GM18870 (cell line): Measurements from ENCODE around the gene KCNJ5.
"Not testable (repeated sequence)": the region's sequence is repeated elsewhere in the genome, so short reads cannot be mapped to it uniquely, and the experiment has no call there.

Experiments
- ATAC-seq: cut with Tn5 transposase; IDR thresholded peaks from one replicate; pipeline ENCODE4 v1.9.1; 2021; ENCODE audit warnings: moderate library complexity; ENCODE audit not compliant: unreplicated experiment

KCNJ5 gene

GRCh38 chr11:128909438-128910125 lies 18.4 kb downstream of the KCNJ5 start:
- ATAC-seq = no peak

DNA sequence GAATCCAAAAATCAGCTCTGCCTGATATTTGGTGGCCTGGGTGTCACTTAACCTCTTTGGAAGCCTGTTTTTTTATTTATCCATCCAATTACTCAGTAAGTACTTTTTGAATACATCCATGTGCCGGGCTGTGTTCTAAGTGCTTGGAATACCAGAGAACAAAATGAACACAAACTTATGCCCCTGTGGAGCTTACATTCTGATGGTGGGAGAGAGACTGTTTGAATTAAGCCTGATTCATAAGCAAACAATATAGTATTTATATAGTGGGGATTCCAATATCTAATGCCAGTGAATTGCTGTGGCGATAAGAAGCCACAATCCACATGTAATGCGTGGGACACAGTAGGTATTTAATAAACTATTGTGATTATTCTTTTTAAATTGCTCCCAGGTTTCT lies 19.4 kb downstream of the KCNJ5 start:
- no peak for ATAC-seq

GRCh38 chr11:128911239-128911638 lies 20.1 kb downstream of the KCNJ5 start:
- ATAC-seq = no peak

DNA sequence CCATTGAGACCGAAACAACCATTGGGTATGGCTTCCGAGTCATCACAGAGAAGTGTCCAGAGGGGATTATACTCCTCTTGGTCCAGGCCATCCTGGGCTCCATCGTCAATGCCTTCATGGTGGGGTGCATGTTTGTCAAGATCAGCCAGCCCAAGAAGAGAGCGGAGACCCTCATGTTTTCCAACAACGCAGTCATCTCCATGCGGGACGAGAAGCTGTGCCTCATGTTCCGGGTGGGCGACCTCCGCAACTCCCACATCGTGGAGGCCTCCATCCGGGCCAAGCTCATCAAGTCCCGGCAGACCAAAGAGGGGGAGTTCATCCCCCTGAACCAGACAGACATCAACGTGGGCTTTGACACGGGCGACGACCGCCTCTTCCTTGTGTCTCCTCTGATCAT lies 20.5 kb downstream of the KCNJ5 start:
- no peak for ATAC-seq

GRCh38 chr11:128913806-128914205 lies 22.6 kb downstream of the KCNJ5 start:
- ATAC-seq = no peak

DNA sequence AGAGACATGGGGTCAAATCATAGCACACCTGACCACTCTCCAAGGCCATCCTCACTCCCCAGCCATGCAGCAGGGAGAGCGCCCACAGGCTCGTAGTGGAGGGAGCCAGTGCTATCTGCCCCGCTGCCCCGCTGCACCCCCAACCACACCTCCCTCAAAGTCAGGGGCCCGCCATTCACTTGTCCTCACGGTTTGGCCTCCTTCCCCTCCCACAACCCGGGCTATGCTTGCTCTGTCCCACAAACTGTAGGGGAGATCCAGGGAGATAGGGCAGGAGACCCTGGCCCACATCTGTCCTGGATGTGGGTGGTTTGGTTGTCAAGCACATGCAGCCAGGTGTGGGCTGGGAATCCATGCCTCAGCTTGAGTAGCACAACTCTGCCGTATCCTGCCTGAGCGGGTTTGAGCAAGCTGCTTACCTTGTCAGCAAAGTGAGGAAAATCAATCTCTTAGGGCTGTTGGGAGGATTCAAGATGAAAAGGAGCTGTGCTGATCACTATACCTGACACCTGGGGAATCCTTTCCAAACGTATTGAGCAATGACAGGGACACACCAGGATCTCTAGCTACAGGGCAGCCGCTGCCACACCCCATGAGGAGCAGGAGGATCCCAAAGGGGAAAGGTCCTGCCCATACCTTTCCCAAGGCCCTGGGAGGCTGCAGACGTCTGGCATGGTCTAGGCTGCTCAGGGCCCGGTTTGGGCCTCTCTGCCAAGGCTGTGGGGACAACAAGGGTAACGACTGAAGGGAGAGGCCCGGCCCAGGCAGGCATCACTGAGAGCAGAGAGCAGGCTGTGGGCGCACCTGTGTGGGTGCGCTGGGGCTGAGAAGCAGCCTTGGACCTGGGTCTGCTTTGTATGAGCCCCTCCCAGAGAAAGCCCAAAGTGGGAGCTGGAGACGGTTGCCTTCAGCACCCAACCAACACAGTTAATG lies 23.3 kb downstream of the KCNJ5 start:
- ATAC-seq = no peak

DNA sequence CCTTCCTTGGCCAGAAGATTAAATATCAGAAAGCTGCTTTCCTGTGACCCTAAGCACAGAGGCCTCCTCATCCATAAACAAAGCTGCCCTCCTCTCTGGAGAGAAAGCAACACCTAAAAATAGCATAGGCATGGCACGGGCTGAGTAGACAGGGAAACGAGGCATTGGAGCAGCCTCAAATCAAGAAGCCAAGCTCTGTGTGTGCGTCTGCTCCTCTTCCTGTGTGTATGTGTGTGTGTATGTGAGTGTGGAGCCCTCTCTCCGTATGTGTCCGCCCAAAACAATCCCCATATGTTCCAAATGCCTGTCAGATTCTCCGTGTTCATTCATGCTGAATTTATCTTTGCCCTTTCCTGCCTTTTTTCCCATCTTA lies 24.0 kb downstream of the KCNJ5 start:
- ATAC-seq = no peak

GRCh38 chr11:128916037-128916572 lies 24.9 kb downstream of the KCNJ5 start:
- ATAC-seq = no peak

- ATAC-seq = no peak
Observed at GRCh38 chr11:128916681-128917080, 25.5 kb downstream of the KCNJ5 start.

DNA sequence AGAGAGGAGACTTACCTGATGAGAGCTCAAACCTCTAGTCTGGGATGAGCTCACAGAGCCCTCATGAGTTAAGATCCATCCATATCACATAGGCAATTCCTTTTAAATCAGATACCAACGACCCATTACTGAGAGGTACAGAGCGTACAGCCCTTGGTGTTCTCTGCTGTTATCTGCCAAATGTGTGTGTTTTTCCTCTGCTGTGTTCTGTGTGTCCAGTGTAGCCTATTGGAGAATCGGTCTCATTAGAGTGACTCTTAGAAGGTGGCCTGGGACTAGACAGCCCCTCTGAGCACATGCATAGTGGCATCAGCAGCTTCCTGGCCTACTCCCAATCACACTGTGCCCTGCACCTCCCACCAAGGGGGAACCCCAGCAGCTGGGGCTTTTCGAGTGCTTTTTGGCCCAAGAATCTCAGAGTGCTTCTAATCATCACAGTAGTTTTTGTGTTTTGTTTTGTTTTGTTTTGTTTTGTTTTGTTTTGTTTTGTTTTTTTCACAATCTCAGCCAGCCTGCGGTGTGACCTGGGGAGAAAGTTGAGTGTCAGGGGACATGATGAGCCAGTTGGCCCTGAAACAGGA lies 26.1 kb downstream of the KCNJ5 start:
- ATAC-seq = no peak

- ATAC-seq = no peak
Observed at GRCh38 chr11:128919216-128919615, 28.1 kb downstream of the KCNJ5 start.

GRCh38 chr11:128919635-128920034 lies 28.5 kb downstream of the KCNJ5 start:
- not testable (repeated sequence) for ATAC-seq

GRCh38 chr11:128920666-128921065 lies 29.5 kb downstream of the KCNJ5 start:
- ATAC-seq = no peak

DNA sequence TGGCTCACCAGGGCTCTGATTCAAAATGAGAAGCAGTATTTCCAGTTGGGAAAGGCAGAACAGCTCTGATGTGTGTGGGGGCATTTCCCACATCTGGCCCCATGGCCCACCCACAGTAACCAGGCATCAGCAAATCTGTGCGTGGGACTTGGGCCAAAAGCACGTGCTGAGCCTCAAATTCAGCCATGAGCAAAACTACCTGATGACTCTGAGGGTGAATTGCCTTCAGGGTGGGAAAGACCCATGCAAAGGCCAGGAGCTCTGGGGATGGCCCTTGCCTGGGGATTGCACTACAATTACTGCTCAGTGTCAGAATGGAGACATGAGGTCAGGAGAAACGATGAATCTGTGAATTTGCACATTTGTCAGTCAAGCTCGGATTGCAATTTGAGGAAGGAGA lies 30.6 kb downstream of the KCNJ5 start:
- ATAC-seq = no peak

- ATAC-seq = no peak
Observed at GRCh38 chr11:128924104-128924503, 32.9 kb downstream of the KCNJ5 start.

DNA sequence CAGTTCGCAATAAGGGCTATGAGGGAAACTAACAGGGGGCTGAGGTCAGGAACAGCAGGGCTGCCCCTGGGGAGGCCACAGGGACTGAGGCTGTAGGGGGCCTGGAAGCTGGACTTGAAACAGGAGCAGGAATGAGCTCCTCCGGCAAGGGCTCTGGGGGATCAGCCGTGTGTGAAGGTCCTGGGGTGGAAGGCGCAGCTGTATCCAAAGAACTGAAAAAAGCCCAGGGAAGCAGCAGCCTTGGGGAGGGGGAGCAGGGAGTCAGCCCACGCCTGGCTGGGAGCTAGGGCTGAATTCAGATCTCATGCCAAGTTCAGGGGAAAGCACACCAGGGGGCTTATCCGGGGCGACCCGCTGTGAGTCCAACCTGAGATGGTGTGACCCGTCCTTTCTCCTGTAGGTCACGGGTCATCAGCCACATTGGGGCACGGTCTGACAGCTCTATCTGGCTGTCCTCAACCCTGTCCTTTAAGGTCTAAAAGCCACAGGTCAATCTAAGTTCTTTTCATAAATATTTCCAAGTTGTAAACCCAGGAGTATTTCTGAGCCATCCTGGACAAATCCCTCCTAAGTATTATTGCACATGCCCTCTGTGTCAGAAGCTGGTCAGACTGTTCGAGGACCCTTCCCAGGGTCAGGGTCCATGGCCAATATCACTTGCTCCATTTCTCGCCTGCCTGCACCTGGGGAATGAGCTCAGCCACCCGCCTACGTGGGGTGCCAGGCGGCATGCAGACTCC lies 33.5 kb downstream of the KCNJ5 start:
- no peak for ATAC-seq

DNA sequence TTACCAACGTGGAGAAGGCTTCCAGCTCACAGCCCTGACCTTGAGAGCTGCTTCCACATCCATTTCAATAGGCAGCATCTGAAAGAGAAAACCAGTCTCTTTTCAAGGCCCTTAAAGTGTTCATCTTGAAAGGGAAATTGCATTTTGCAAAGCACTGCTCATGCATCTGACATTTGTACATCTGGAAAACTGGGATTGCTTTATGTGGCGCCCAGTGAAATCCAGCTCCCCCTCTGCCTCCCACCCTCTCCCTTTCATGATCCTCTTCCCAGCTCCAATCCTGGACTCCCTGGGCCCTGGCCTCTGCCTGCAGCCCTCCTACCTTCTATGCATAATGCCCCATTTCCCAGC lies 34.1 kb downstream of the KCNJ5 start:
- ATAC-seq = no peak

GRCh38 chr11:128926000-128926399 lies 34.8 kb downstream of the KCNJ5 start:
- ATAC-seq = no peak

- ATAC-seq = no peak
Observed at GRCh38 chr11:128926437-128927107, 35.4 kb downstream of the KCNJ5 start.

DNA sequence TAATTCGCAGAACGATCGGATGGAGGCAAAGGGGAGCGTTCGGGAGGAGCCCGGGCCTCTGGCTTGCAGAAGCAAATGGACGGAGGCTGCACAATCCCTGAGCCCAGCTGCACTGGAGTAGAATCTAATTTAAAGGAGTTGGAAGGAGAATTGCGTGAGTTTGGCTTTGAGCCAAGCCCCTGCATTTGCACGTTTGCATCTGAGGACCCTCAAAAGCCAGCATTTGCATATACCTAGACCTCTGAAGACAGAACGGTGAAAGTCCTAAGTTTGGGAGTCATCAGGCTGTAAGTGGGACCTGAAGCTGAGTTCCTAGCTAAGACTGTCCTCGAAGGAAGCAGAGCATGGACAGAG lies 35.9 kb downstream of the KCNJ5 start:
- no peak for ATAC-seq
